ENCODE results near the gene SH3D21.

- TF ChIP-seq CTCF (IDR thresholded peaks at IDR 0.05) (no peak), POLR2A (IDR thresholded peaks at IDR 0.05) (no peak)
Measured at GRCh38 chr1:36324353-36324703, 18.2 kb downstream of the SH3D21 start.
